Left colon (tissue), 2 donors: Measurements from ENCODE around the gene DNAL1. TPM values are rescaled to one million over a fixed set of nuclear protein-coding genes. Genes with fewer than 3 reads are reported as not detected.
"Not testable (repeated sequence)": the region's sequence is repeated elsewhere in the genome, so short reads cannot be mapped to it uniquely, and the experiment has no call there.

Experiments used
- ATAC-seq: fragments of 200-7000 bp; cut with Tn5 transposase; one replicate; pipeline ENCODE4 v1.9.1; 2020; ENCODE audit warnings: mild to moderate bottlenecking, moderate library complexity
- DNase-seq, 2 donors: peaks; one replicate each; pipeline ENCODE4 v3.0.0-alpha.2; 2020
- intact Hi-C, 2 donors: fragments of 100-400 bp; cut with DNase I in 1 of 2; cut with micrococcal nuclease in 1 of 2; formaldehyde crosslinking; loops; one replicate each; pipeline versions ENCODE4 v1.11.2 to v1.14.0; 2022; cut with DNase I, micrococcal nuclease
- total RNA-seq, 2 donors: library from RNA; stranded (reverse); fragmentation: NEBNext Ultra II Directional; extraction: Animal tissue kit (Norgen Biotek cat#: 25700); gene quantifications; one replicate each; pipeline ENCODE4 v1.2.1, GENCODE V29; 2021
- donor health status: DM: no; HTN: no; CAD: no.
- donor health status: DM: yes; HTN: yes; CAD: no.

Gene DNAL1
- total RNA-seq, 2 donors from 2014 or later = 6.3 to 6.4 TPM

- intact Hi-C loops = no loop called here
- no peak for DNase-seq
- ATAC-seq = no peak
These were observed 42.1 kb downstream of the DNAL1 start for GRCh38 chr14:73686901-73687300.

- intact Hi-C loops = no loop called here
- ATAC-seq = no peak
- DNase-seq = no peak
These were observed 49.3 kb downstream of the DNAL1 start for GRCh38 chr14:73694083-73694482.

- intact Hi-C loops = no loop called here
These were observed 50.3 kb downstream of the DNAL1 start for GRCh38 chr14:73695082-73695481.

DNA sequence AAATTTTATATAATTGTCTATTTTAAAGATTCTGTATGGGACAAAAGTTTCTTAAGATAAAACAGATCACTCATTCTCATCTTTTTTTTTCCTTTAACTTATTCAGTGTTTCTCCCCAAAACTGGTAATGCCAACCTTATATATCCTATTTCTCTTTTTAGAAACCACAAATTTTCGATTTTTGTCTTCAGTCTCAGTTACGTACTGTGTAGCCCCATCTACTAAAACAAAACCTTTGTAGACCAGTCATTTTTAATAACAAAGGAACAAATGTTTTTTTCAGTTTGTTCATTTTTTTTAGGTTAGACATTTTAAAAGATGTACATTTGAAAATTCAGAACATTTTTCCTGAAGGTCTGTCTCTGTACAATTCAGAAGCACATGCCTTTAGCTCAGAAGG, 51.2 kb downstream of the DNAL1 start:
- DNase-seq = no peak
- intact Hi-C loops = no loop called here
- ATAC-seq = no peak

More at GRCh38 chr14:73695082-73695481, 50.3 kb downstream of the DNAL1 start:
- DNase-seq = no peak
- ATAC-seq = no peak

GRCh38 chr14:73696466-73697400, 51.9 kb downstream of the DNAL1 start:
- no peak for DNase-seq
- intact Hi-C loops = no loop called here
- peak; percentile 82 for ATAC-seq

- peak; percentile 88 for ATAC-seq
- DNase-seq = no peak
- intact Hi-C loops = no loop called here
These were observed 55.5 kb downstream of the DNAL1 start for GRCh38 chr14:73700325-73700724.

DNA sequence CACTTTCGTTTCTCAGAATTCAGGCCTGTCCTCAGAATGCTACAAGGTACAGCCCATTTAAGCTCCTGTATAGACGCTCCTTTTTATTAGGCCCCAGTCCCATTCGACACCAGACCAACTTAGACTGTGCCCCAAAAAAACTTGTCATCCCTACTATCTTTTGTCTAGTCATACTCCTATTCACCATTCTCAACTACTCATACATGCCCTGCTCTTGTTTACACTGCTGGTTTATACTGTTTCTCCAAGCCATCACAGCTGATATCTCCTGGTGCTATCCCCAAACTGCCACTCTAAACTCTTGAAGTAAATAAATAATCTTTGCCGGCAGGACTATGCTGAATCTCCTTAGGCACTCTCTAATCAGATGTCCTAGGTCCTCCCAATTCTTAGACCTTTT, 63.3 kb downstream of the DNAL1 start:
- DNase-seq, ATAC-seq, intact Hi-C loops: not testable (repeated sequence)

DNA sequence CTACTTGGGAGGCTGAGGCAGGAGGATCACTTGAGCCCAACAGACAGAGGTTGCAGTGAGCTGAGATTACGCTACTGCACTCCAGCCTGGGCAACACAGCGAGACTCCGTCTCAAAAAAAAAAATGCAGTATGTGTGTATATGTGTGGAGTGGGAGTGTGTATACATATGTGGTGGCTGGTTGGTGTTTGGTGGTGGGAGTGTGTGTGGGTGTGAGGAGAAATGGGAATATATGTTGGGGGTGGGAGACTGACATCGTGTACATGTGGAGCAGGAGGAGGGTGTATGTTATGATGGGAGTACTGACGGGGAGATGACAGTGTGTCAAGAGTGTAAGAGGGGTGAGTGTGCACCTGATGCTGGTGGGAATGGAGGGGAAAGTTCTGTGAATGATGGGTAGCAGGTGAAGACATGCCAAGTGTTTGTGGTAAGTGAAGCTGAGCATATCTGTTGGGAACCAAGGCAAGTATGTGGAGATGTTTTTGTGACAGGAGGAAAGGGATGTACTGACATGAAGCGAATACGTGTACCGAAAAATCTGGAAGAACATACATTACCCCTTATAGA, 65.2 kb downstream of the DNAL1 start:
- ATAC-seq (no peak), DNase-seq (no peak)
- intact Hi-C loops = no loop called here

DNA sequence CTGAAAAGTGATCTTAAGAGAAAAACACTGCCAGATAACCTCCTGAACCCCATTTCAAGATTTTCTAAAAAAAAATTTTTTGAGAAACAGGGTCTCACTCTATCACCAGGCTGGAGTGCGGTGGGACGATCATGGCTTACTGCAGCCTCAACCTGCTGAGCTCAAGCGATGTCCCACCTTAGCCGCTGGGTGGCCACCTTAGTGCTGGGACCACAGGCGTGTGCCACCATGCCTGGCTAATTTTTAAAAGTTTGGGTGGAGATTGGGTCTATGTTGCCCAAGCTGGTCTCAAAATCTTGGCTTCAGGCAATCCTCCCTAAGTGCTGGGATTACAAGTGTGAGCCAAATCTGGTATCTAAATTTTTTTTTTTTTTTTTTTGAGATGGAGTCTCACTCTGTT, 66.0 kb downstream of the DNAL1 start:
- DNase-seq = no peak
- intact Hi-C loops = no loop called here
- no peak for ATAC-seq

GRCh38 chr14:73712071-73712506, 67.3 kb downstream of the DNAL1 start:
- DNase-seq (no peak), ATAC-seq (no peak)
- intact Hi-C loops = no loop called here

- intact Hi-C loops = no loop called here
- DNase-seq (no peak), ATAC-seq (no peak)
These were observed 67.9 kb downstream of the DNAL1 start for GRCh38 chr14:73712540-73713180.

GRCh38 chr14:73713206-73713802, 68.5 kb downstream of the DNAL1 start:
- intact Hi-C loops = no loop called here
- no peak for ATAC-seq
- DNase-seq = no peak

DNA sequence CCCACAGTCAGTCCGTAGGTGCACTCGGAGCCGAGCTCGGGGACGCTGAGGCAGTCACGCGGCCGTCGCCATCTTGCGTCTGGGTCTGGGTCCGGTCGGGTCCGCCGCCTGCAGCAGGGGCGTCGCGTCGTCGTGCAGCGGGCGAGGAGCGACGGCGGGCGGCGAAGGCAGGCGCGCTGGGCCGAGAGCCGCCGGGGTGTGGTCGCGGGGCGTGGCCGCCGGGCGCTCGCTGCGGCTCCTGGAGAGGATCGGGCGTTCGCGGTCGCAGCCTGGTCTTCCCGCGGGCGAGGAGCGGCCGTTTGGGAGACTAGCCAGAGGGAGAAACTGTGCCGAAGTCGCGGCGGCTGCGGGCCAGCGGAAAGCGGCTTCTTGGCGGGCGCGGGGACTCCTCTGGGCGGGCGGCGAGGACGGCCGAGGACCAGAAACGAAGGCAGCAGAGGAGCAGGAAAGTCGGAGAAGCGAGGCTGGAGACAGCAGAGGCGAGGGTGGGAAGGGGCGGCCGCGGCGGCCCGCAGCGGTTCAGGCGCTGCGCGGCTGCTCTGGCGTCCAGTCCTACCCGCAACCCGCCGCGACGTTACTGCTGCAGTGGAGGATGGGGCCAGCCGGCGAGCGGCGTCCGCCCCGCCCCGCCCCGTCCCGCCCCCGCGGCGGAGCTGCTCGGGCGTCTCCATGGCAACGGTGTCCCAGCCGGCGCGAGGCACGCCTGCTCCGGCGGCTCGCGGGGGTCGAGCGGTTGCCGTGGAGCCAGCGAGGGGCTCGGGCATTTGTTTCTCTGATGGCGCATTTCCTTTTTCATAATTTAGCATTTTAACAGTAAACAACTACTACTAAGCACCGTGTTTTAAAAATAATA, 69.2 kb downstream of the DNAL1 start, which contains the start of gene PNMA1:
Gene PNMA1, minus strand, starts transcription at position 582 of the 853 bp plus-strand sequence. CDS start 745 bp downstream, outside the sequence.
- ATAC-seq (peak; percentile 88), DNase-seq (peak; percentile 86 to 88)
- intact Hi-C loops = no loop called here

DNA sequence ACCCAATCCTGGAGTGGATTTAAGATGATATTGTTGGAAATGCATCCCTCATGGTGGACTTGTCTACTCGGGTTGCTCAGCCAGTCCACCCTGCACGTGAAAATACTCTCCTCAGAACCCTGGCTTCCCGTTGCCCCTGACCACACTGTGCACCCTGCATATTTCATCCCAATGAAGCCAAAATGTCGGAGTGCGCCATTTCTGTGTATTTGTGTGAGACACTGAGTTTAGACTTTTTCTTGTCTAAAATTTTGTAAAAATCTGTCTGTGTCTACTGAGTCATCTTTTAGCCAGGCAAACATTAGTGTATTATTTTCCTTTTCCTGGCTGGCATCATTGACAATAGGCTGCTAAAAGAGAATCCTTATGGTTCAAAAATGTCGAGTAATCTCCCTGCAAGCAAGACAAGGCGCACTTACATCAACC, 69.9 kb downstream of the DNAL1 start:
- ATAC-seq (no peak), DNase-seq (no peak)
- intact Hi-C loops = no loop called here

DNA sequence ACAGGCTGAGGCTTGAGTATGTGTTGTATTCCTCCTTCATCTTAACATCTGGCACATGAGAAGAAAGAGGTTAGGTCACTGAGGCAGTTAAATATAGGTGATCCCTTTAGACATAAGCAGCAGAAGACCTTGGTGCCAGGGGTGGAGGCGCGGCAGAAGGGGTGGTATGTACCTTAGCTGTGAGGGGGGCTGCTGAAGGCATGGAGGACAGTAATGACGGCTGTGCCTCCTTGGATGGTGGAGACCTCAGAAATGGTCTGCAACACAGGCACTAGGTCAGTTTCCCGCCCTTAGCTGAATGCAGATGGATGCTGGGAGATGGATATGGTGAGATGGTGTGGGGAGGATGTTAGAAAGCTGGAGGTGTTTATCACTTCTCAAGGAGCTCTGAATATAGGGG, 70.9 kb downstream of the DNAL1 start:
- no peak for DNase-seq
- ATAC-seq = no peak
- intact Hi-C loops = no loop called here

- ATAC-seq (no peak), DNase-seq (no peak)
- intact Hi-C loops = no loop called here
These were observed 72.5 kb downstream of the DNAL1 start for GRCh38 chr14:73717266-73717665.

- ATAC-seq = no peak
- intact Hi-C loops = no loop called here
- peak in 1 of 2 donors; percentile 67 for DNase-seq
These were observed 73.1 kb downstream of the DNAL1 start for GRCh38 chr14:73717711-73718417.
